NCI-H446 (cell line): ENCODE measurements around the gene TRPM4.
"Not testable (repeated sequence)": the region's sequence is repeated elsewhere in the genome, so short reads cannot be mapped to it uniquely, and the experiment has no call there.

Experiments
- DNase-seq, 2 experiments: peaks; one replicate each; lab custom pipeline; 2025; lab: John Stamatoyannopoulos, UW

The TRPM4 gene

GRCh38 chr19:49190781-49191180 lies 33.2 kb downstream of the TRPM4 start:
- DNase-seq = no peak

GRCh38 chr19:49193822-49194394 lies 36.3 kb downstream of the TRPM4 start:
- DNase-seq = no peak

GRCh38 chr19:49194408-49194807 lies 36.8 kb downstream of the TRPM4 start:
- DNase-seq = no peak

GRCh38 chr19:49196527-49197240 lies 39.1 kb downstream of the TRPM4 start:
- DNase-seq = no peak

GRCh38 chr19:49200238-49200862 lies 42.8 kb downstream of the TRPM4 start:
- DNase-seq = no peak

- DNase-seq = no peak
Observed at GRCh38 chr19:49201042-49201441, 43.5 kb downstream of the TRPM4 start.

- no peak for DNase-seq
Observed at GRCh38 chr19:49205114-49205513, 47.5 kb downstream of the TRPM4 start.

GRCh38 chr19:49209502-49209901 lies 51.9 kb downstream of the TRPM4 start:
- DNase-seq = not testable (repeated sequence)

GRCh38 chr19:49210108-49210900 lies 52.7 kb downstream of the TRPM4 start:
- DNase-seq = no peak

GRCh38 chr19:49210901-49211451 lies 53.4 kb downstream of the TRPM4 start:
- DNase-seq = no peak

- peak in 1 of 2 experiments; percentile 65 for DNase-seq
Observed at GRCh38 chr19:49212016-49212701, 54.6 kb downstream of the TRPM4 start.

- no peak for DNase-seq
Observed at GRCh38 chr19:49213791-49214190, 56.2 kb downstream of the TRPM4 start.

- DNase-seq = no peak
Observed at GRCh38 chr19:49214701-49215100, 57.1 kb downstream of the TRPM4 start.

GRCh38 chr19:49216071-49216470 lies 58.5 kb downstream of the TRPM4 start:
- no peak for DNase-seq

GRCh38 chr19:49217382-49217781 lies 59.8 kb downstream of the TRPM4 start:
- DNase-seq = no peak

- no peak for DNase-seq
Observed at GRCh38 chr19:49222011-49222410, 64.4 kb downstream of the TRPM4 start.

GRCh38 chr19:49222528-49222927 lies 64.9 kb downstream of the TRPM4 start:
- DNase-seq = no peak

- no peak for DNase-seq
Observed at GRCh38 chr19:49223472-49223871, 65.9 kb downstream of the TRPM4 start.

- DNase-seq = not testable (repeated sequence)
Observed at GRCh38 chr19:49224441-49224840, 66.8 kb downstream of the TRPM4 start.

GRCh38 chr19:49224879-49225278 lies 67.3 kb downstream of the TRPM4 start:
- DNase-seq = peak; percentile 29 to 57

GRCh38 chr19:49229416-49229815 lies 71.8 kb downstream of the TRPM4 start:
- no peak for DNase-seq

GRCh38 chr19:49231389-49231788 lies 73.8 kb downstream of the TRPM4 start:
- DNase-seq = no peak
